Transverse colon (tissue), 3 donors: ENCODE measurements around the gene MAGEA8.
"Not testable (repeated sequence)": the region's sequence is repeated elsewhere in the genome, so short reads cannot be mapped to it uniquely, and the experiment has no call there.

Experiments
- POLR2A ChIP-seq: fragments of 450-650 bp; IDR thresholded peaks from one replicate; pipeline ENCODE4 v1.6.1; 2016; ENCODE audit warnings: antibody characterized with exemption, mild to moderate bottlenecking, moderate library complexity
- POLR2AphosphoS5 ChIP-seq, 3 donors: sonication (generic); formaldehyde crosslinking; IDR thresholded peaks; one replicate each; pipeline ENCODE4 v1.6.1; 2016; ENCODE audit warnings: antibody characterized with exemption in 3 of 3

- not testable (repeated sequence) for TF ChIP-seq POLR2AphosphoS5 (IDR thresholded peaks at IDR 0.05); POLR2A
These were observed 48.4 kb downstream of the MAGEA8 start, which contains the start of gene HSFX4 for GRCh38 chrX:149929400-149929799.
